Measurements from ENCODE around the gene MDFI.
A peak's percentile ranks its signal among the peaks of the same experiment; 100 is the strongest.

Gene MDFI

DNA sequence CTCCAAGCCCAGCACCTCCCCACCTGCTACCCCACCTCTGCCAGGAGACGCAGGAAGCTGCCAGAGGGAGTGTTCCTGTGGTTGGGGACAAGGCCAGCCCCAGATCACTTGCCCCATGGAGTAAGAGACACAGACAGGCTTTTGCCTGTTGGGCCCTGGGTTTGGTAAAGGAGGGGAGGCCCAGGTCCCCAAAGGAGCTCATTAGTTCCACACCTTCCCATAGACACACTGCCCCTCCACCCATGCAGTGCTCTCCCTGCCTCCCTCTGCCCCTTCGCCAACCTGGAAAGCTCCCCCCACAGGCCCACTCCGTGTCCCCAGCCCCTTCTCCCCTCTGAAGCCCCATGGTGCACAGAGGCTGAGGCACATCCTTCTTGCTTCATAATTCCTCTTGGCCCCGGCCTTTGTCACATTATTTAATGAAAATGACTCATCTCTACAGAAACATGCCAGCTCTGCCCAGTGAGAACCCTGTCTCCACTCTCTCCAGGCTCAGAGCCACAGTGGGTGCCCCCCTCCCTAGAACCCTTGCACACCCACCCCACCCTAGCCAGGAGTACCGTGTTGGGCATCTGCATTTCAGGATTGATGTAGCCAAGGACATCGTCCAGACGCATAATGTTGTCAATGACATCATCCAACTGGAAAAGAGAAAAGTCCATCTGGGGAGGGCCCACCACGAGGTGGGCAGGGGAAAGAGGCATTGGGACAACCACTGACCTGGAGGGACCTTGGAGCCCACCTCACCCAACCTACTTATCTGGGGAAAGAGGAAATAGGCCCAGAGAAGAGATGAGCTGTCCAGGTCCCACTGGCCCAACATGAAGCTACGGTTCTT, 51.1 kb downstream of the MDFI start:
- no peak for DNase-seq (ENCODE audit: low read depth)

GRCh38 chr6:41690541-41691330, 52.5 kb downstream of the MDFI start:
- DNase-seq (ENCODE audit: low read depth), result no peak

DNA sequence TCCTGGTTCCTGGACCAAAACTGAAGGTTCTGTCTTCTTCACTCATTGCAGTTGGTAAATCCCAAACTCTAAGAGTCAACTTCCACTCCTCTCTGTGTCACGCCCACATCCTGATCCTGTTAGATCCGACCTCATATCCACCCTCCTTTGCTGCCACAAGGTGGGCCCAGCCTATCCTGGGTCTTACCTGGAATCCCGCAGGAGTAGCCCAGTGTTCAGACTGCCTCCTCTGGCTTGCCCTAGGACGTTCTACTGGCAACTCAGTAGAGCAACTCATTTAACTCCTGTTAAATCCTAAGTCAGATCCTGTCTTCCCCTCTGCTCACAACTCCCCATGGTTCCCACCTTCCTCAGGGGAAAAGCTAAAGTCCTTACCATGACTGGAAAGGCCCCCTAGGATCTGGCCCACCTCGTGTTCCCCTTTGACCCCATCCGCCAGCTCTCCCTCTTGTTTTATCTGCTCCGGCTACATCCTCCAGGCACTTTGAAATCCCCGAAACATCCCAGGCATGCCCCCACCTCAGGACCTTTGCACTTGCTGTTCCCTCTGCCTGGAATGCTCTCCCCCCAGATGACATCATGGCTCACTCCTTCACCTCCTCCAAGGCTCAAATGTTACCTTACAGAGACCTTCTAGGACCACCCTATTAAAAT, 53.3 kb downstream of the MDFI start:
- DNase-seq (ENCODE audit: low read depth), result no peak

GRCh38 chr6:41692080-41692675, 53.9 kb downstream of the MDFI start:
- DNase-seq (ENCODE audit: low read depth), result no peak

DNA sequence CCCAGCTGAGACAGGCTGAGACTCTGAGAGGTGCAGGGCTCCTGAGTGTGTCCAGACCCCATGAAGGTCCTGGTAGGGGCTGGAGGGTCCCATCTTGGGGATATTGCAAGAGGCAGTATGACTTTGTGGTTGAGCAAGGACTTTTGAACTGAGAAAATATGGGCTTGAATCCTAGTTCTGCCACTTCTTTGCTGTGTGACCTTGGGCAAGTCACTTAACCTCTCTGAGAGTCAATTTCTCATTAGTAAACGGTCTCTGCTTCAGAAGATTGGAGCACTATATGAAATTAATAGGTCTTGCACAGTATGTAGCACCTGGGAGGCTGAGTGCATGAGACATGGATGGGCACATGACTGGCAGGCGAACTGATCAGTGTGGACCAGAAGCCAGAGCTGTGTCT, 54.5 kb downstream of the MDFI start:
- no peak for DNase-seq (ENCODE audit: low read depth)

GRCh38 chr6:41693281-41694240, 55.3 kb downstream of the MDFI start:
- DNase-seq (ENCODE audit: low read depth), result no peak

GRCh38 chr6:41694815-41695526, 56.7 kb downstream of the MDFI start:
- DNase-seq (ENCODE audit: low read depth), result no peak

- DNase-seq (ENCODE audit: low read depth), result no peak
Measured at GRCh38 chr6:41695825-41696224, 57.6 kb downstream of the MDFI start.

DNA sequence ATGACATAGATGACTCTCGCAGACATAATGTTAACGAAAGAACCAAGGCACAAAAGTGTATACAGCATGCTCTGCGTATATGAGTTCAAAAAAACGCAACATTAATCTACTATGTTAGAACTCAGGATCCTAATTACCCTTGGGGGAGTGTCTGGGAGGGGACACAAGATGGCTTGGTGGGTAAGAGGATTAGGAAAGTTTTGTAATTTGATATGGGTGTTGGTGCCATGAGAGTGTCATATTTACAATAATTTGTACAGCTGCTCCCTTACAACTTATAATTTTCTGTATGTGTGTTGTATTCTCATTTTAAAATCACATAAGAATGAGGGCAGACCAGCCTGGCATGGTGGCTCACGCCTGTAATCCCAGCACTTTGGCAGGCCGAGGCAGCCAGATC, 58.5 kb downstream of the MDFI start:
- DNase-seq (ENCODE audit: low read depth), result no peak

- DNase-seq (ENCODE audit: low read depth), result peak; percentile 58
Measured at GRCh38 chr6:41697861-41698781, 59.9 kb downstream of the MDFI start.

DNA sequence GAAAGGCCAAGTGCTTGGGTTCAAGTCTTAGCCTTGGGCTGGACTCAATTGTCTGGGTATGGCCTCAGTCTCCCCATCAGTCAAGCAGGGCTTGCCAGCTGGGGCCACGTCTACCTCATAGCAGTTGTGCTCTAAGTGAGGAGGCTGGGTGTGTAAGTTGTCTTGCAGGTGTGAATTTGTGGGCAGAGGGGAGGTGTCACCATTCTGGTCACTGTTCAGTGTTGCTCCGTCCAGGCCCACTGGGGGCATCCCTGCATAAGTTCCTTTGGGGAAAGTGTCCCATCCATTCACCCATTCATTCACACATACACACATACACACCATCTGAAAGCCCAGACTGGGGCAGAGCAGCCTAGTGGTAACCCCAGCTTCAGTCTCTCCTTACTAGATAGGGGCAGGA, 60.8 kb downstream of the MDFI start:
- DNase-seq (ENCODE audit: low read depth), result no peak

GRCh38 chr6:41700463-41701347, 62.4 kb downstream of the MDFI start:
- DNase-seq (ENCODE audit: low read depth), result no peak

DNA sequence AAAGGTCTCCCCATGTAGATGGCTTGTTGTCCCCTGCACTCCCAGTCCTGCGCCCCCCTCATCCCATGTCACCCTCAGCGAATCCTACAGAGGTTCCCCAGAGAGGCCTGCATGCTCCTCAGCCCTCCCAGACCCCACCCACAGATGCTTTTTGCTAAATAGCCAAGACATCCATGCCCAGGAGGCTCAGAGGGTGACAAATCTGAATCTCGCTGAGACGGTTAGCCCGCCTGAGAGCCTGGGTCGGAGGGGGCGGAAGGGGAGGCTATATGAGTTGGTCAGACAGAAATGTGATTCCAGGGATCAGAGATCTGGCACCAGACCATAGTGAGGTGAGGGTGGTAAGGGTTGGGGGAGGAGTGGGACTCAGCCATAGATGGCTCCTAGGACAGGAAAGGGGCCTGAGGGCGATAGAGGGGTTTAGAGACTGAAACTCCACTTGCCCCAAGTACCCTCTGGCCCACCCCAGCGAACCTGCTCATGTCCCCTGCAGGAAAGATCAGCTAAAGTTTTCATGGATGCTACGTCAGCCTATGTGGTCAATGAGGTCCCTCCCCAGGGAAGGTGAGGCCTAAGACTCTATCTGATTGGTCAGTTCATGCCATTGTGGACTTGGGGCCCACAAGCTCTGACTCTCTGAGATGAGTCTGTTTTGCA, 63.9 kb downstream of the MDFI start:
- DNase-seq (ENCODE audit: low read depth), result no peak

DNA sequence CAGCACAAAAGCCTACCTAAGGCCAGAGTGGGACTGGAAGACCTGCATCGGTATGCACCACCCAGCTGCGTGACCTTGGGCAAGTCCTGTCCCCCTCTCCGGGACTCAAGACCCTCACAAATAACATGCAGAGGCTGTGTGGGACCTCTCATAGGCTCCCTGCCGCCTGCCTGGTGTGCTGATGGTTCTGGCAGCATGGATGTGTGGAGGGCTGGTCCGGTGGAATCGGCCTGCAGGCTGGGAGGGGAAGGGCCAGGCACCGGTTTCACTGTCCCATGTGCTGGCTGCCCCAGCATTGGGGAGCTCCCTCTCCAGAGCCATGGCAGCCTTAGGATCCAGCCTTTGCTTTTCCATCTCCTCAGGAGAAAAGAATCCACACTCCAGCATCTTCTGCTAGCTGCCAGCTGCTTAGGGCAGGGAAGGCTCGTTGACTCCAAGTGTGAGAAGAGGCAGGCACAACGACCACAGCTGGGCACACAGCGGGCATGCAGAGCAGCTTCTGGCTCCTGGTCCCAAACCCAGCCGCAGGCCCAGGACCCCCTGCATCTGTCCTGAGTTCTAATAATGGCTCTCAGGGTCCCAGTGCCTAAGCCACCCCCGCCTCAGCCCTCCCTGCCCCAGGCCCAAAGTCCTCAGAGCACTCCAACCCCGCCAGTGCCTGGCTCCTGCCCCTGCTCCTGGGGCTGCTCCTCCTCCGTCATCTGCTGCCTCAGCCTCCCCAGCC, 64.7 kb downstream of the MDFI start:
- no peak for DNase-seq (ENCODE audit: low read depth)

Data from GM04504 (cell line).